Upper lobe of right lung (tissue), 1 donor: ENCODE data around the gene ACR. TPM values are rescaled to one million over a fixed set of nuclear protein-coding genes. Genes with fewer than 3 reads are reported as not detected.

Experiments used
- ATAC-seq: fragments of 200-7000 bp; cut with Tn5 transposase; one replicate; pipeline ENCODE4 v1.9.1; 2020; ENCODE audit warnings: mild to moderate bottlenecking, moderate library complexity
- DNase-seq: peaks from one replicate; pipeline ENCODE4 v3.0.0-alpha.2; 2020
- H3K27ac ChIP-seq: fragments of 200-600 bp; one replicate; pipeline ENCODE4 v1.8.0; 2022
- H3K27me3 ChIP-seq: fragments of 200-600 bp; one replicate; pipeline ENCODE4 v1.8.0; 2022; ENCODE audit warnings: mild to moderate bottlenecking
- H3K36me3 ChIP-seq: fragments of 200-600 bp; one replicate; pipeline ENCODE4 v1.8.0; 2022
- H3K4me1 ChIP-seq: fragments of 200-600 bp; one replicate; pipeline ENCODE4 v1.8.0; 2022
- H3K4me3 ChIP-seq: fragments of 200-600 bp; one replicate; pipeline ENCODE4 v1.8.0; 2022; ENCODE audit warnings: mild to moderate bottlenecking
- H3K9me3 ChIP-seq: fragments of 200-600 bp; one replicate; pipeline ENCODE4 v1.8.0; 2022
- CTCF ChIP-seq: fragments of 200-600 bp; IDR thresholded peaks from one replicate; pipeline ENCODE4 v1.8.0; 2022; ENCODE audit warnings: antibody characterized with exemption
- intact Hi-C: fragments of 100-400 bp; cut with DNase I; formaldehyde crosslinking; loops from one replicate; pipeline ENCODE4 v1.11.0; 2022
- total RNA-seq: library from RNA; stranded (reverse); fragmentation: NEBNext Ultra II Directional; extraction: Animal tissue kit (Norgen Biotek cat#: 25700); gene quantifications from one replicate; pipeline ENCODE4 v1.2.1, GENCODE V29; 2021
- donor health status: DM: no; HTN: yes; CAD: no; lungs with severe emphysema.

Gene ACR
- total RNA-seq, 1 donor from 2014 or later, result 4.5 TPM

GRCh38 chr22:50713571-50714056 lies 24.4 kb upstream of the ACR start:
- ATAC-seq (peak; percentile 51), DNase-seq (no peak)
- H3K36me3 ChIP-seq, result no peaks in the 10 kb centered on the region
- no peak overlapping the region for H3K27ac ChIP-seq
- peaks cover 4% of the 10 kb centered on the region for H3K4me1 ChIP-seq
- no peak overlapping the region for H3K4me3 ChIP-seq
- no peak for TF ChIP-seq CTCF
- no peaks in the 10 kb centered on the region for H3K9me3 ChIP-seq
- no peaks in the 10 kb centered on the region for H3K27me3 ChIP-seq
- intact Hi-C loops, result no loop called here

- ATAC-seq (no peak), DNase-seq (peak; percentile 40)
- Histone ChIP-seq H3K36me3 (no peaks in the 10 kb centered on the region), H3K9me3 (no peaks in the 10 kb centered on the region), H3K4me3 (no peak overlapping the region), H3K27me3 (no peaks in the 10 kb centered on the region), H3K27ac (peak overlapping the region; percentile 47), H3K4me1 (peaks cover 4% of the 10 kb centered on the region)
- intact Hi-C loops, result no loop called here
- no peak for TF ChIP-seq CTCF
Observed at GRCh38 chr22:50714150-50714549, 23.9 kb upstream of the ACR start.

GRCh38 chr22:50714631-50715179 lies 23.3 kb upstream of the ACR start:
- ATAC-seq (no peak), DNase-seq (no peak)
- H3K9me3 ChIP-seq, result no peaks in the 10 kb centered on the region

GRCh38 chr22:50715250-50715649 lies 22.8 kb upstream of the ACR start:
- Histone ChIP-seq H3K4me3 (no peak overlapping the region), H3K4me1 (peaks cover 4% of the 10 kb centered on the region), H3K9me3 (no peaks in the 10 kb centered on the region), H3K27ac (no peak overlapping the region), H3K27me3 (no peaks in the 10 kb centered on the region), H3K36me3 (no peaks in the 10 kb centered on the region)
- ATAC-seq (no peak), DNase-seq (no peak)
- no peak for TF ChIP-seq CTCF
- intact Hi-C loops, result no loop called here

More at GRCh38 chr22:50714631-50715179, 23.3 kb upstream of the ACR start:
- H3K27ac ChIP-seq, result peak overlapping the region; percentile 47
- H3K27me3 ChIP-seq, result no peaks in the 10 kb centered on the region
- TF ChIP-seq CTCF, result no peak
- intact Hi-C loops, result no loop called here
- peaks cover 4% of the 10 kb centered on the region for H3K4me1 ChIP-seq
- H3K36me3 ChIP-seq, result no peaks in the 10 kb centered on the region
- H3K4me3 ChIP-seq, result no peak overlapping the region

GRCh38 chr22:50715776-50716175 lies 22.2 kb upstream of the ACR start:
- TF ChIP-seq CTCF, result no peak
- Histone ChIP-seq H3K4me1 (peaks cover 4% of the 10 kb centered on the region), H3K36me3 (no peaks in the 10 kb centered on the region), H3K4me3 (no peak overlapping the region), H3K27ac (no peak overlapping the region), H3K27me3 (no peaks in the 10 kb centered on the region), H3K9me3 (no peaks in the 10 kb centered on the region)
- intact Hi-C loops, result no loop called here
- ATAC-seq, result no peak
- no peak for DNase-seq
